Activated CD8-positive, alpha-beta memory T cell treated with anti-CD3 and anti-CD28 coated beads for 48 hours (primary cell): ENCODE results near the gene AQP12B.

Experiments used
- DNase-seq, 3 experiments: peaks; one replicate each; pipeline ENCODE4 v3.0.0-alpha.2; 2020; ENCODE audit warnings: low read depth in 2 of 3, low spot score in 2 of 3

AQP12B gene

GRCh38 chr2:240648650-240649275 lies 33.9 kb downstream of the AQP12B start:
- DNase-seq = no peak

- no peak for DNase-seq
These were observed 34.5 kb downstream of the AQP12B start for GRCh38 chr2:240648155-240648649.

GRCh38 chr2:240647503-240648154 lies 35.1 kb downstream of the AQP12B start:
- DNase-seq = no peak

GRCh38 chr2:240646900-240647502 lies 35.7 kb downstream of the AQP12B start:
- no peak for DNase-seq

GRCh38 chr2:240646176-240646899 lies 36.3 kb downstream of the AQP12B start:
- DNase-seq = no peak

- no peak for DNase-seq
These were observed 36.9 kb downstream of the AQP12B start for GRCh38 chr2:240645801-240646175.

GRCh38 chr2:240645346-240645745 lies 37.3 kb downstream of the AQP12B start:
- no peak for DNase-seq

GRCh38 chr2:240644859-240645301 lies 37.8 kb downstream of the AQP12B start:
- DNase-seq = no peak

- no peak for DNase-seq
These were observed 38.5 kb downstream of the AQP12B start for GRCh38 chr2:240644171-240644651.

- DNase-seq = no peak
These were observed 38.9 kb downstream of the AQP12B start for GRCh38 chr2:240643811-240644150.

GRCh38 chr2:240643093-240643810 lies 39.4 kb downstream of the AQP12B start:
- no peak for DNase-seq

- no peak for DNase-seq
These were observed 39.9 kb downstream of the AQP12B start for GRCh38 chr2:240642806-240643092.

- no peak for DNase-seq
These were observed 40.5 kb downstream of the AQP12B start for GRCh38 chr2:240642061-240642805.

GRCh38 chr2:240640939-240641338 lies 41.7 kb downstream of the AQP12B start:
- no peak for DNase-seq

GRCh38 chr2:240639566-240639965 lies 43.1 kb downstream of the AQP12B start:
- no peak for DNase-seq

GRCh38 chr2:240638512-240639160 lies 44.0 kb downstream of the AQP12B start:
- DNase-seq = no peak

- no peak for DNase-seq
These were observed 44.8 kb downstream of the AQP12B start for GRCh38 chr2:240637901-240638345.

GRCh38 chr2:240637116-240637900 lies 45.4 kb downstream of the AQP12B start:
- no peak for DNase-seq

- DNase-seq = no peak
These were observed 46.0 kb downstream of the AQP12B start for GRCh38 chr2:240636563-240637115.
